ENCODE results near the gene ANKRD36C. TPM values are rescaled to one million over a fixed set of nuclear protein-coding genes. Genes with fewer than 3 reads are reported as not detected.

Gene ANKRD36C
- total RNA-seq, result 10 to 100 TPM; 28.3 to 39.9 TPM

DNA sequence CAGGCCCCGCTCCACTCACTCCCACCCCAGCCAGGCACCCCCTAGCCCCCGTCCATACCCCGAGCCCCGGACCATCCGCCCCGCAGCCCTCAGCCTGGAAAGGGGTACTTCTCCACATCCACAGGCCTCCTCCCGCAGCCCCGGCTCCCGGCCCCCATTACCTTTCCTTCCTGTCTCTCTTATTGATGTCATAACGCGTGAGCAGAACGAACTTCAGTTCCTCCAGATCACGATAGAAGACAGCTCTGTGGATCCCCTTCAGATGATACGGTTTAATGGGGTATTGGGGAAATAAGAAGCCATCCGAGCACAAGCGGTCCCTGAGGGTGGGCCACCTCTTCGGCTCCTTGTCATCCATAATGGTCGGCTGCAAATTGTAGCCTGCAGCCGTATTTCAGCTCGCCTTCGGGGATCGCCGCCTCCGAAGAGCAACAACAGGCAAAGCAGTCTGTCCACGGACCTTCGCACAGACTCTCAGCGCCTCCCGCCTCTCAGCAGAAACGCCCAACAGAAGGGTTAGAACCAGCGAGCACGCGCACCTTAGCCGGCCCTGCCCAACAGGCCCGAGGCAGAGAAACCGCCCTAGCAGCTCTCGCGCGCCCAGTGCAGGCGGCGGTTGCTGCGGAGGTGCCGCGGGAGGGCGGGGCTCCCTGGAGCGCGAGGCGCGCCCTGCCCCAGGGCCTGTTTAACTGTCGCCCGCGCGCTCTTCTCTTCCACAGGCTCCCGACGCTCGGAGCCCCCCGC lies at the start of gene ANKRD36C:
Gene ANKRD36C (minus strand): TSS at position 474 of the 744 bp plus-strand sequence. CDS start 116 bp downstream, at position 358.

GRCh38 chr2:96034792-96035191 lies 43.2 kb upstream of the ANKRD36C start, which contains the start of gene GPAT2:
Gene GPAT2, minus strand, starts transcription at chr2:96034916. Its CDS starts 2,557 bp downstream, at chr2:96032359.

Small RNAs within 50 kb of the gene (small RNA-seq; reads per million reads assigned to genes)
- gene RN7SL210P, result 0 reads per million in 2 donors

Other genes starting within 250 kb of the ANKRD36C start
- 1 to 10 TPM in 1 of 2 donors, under 1 TPM in 1; under 0.01 to 4.5 TPM for gene GPAT2, start 43.1 kb upstream of the ANKRD36C start, total RNA-seq
- under 1 TPM in 1 of 2 donors, not detected in 1; under 0.01 TPM for gene ADRA2B, start 124.7 kb upstream of the ANKRD36C start, total RNA-seq
- gene ASTL, start 146.7 kb upstream of the ANKRD36C start, total RNA-seq, result not detected
- gene DUSP2, start 153.6 kb upstream of the ANKRD36C start, total RNA-seq, result 1 to 10 TPM; 1.0 to 1.7 TPM
- 100 to 1,000 TPM; 237 to 341 TPM for gene STARD7, start 217.0 kb upstream of the ANKRD36C start, total RNA-seq

All from melanocyte of skin (primary cell).